ENCODE measurements around the gene PSMC3. TPM values are rescaled to one million over a fixed set of nuclear protein-coding genes. Genes with fewer than 3 reads are reported as not detected.

The PSMC3 gene
- total and polyA plus RNA-seq, 9 of the 15 experiments (the other 6 are each of a cell fraction or from before 2014, with no cell fraction given): 44.3 to 324 (median 240) TPM

DNA sequence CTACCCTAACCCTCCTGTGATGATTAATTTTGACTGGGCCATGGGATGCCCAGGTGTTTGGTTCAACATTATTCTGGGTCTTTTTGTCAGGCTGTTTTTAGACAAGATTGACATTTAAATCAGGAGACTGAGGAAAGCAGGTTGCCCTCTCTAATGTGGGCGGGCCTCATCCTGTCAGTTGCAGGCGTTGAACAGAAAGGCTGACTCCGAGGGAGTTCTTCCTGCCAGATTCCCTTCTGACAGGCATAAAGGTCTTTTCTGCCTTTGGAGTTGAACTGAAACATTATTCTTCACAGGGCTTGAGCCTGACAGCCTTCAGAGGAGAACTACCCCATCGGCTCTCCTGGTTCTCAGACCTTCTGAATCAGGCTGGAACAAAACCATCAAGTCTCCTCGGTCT is 4.3 kb upstream of the PSMC3 start:
- H3K79me2 ChIP-seq (ENCODE audit: control insufficient read depth, insufficient read depth, low read length): peaks cover 7% of the 10 kb centered on the region
- H2AFZ ChIP-seq (ENCODE audit: low read depth, low read length): peak overlapping the region; percentile 22; the same call in 1 of the 2 replicates
- ChIA-PET POLR2A (no interaction called here), CTCF (ENCODE audit: low intra/inter-chr PET ratio) (no interaction called here)
- H4K20me1 ChIP-seq (replicated peaks; ENCODE audit: control insufficient read depth, insufficient read depth, low read length): no peaks in the 10 kb centered on the region; the same call in 1 of the 2 replicates
- no TSS peak for BruUV-seq (replicated peaks)
- 34% methylated on average over 5 of the region's 5 CpGs for WGBS (ENCODE audit: insufficient coverage, low coverage, missing lambda C conversion rate)
- FAIRE-seq: no peak
- H3K27ac ChIP-seq (ENCODE audit: extremely low read depth, low read depth, low read length): no peak overlapping the region
- intact Hi-C loops (cut with micrococcal nuclease) (no loop called here), in situ Hi-C loops (cut with MboI) (no loop called here)
- H3K36me3 ChIP-seq (ENCODE audit: control insufficient read depth, insufficient read depth, low read length): peaks cover 1% of the 10 kb centered on the region; the same call in 1 of the 3 replicates
- H3K4me3 ChIP-seq: no peak overlapping the region
- H3K4me1 ChIP-seq (replicated peaks in 1 of 2; ENCODE audit: control insufficient read depth in 2 of 2, insufficient read depth in 2 of 2, low read length in 2 of 2): peaks cover 0 to 7% of the 10 kb centered on the region in 2 experiments; a peak in 2 of 5 replicates
- DNase-seq (ENCODE audit: extremely low read depth in 1 of 4, low spot score in 3 of 4): no peak
- ATAC-seq: no peak
- no peak overlapping the region for H3K4me2 ChIP-seq (ENCODE audit: insufficient read depth, low read length)
- peak overlapping the region in 1 of 2 experiments; percentile 72; a peak in 1 of 4 replicates for H3K9ac ChIP-seq (ENCODE audit: insufficient read depth in 1 of 2, low read depth in 2 of 2, low read length in 2 of 2)
- no peaks in the 10 kb centered on the region for H3K27me3 ChIP-seq (ENCODE audit: control insufficient read depth in 2 of 2, insufficient read depth in 2 of 2, low read length in 2 of 2)
- H3K9me1 ChIP-seq (ENCODE audit: control insufficient read depth, insufficient read depth, low read length): no peaks in the 10 kb centered on the region
- no peaks in the 10 kb centered on the region for H3K9me3 ChIP-seq (replicated peaks; ENCODE audit: control insufficient read depth, insufficient read depth, low read depth, low read length)
- TF ChIP-seq RAD21 (CRISPR knock-in tag; conservative IDR thresholded peaks at IDR 0.05 in 1 of 2, IDR thresholded peaks at IDR 0.05 in 1 of 2) (no peak), NCOA2 (IDR thresholded peaks at IDR 0.05; ENCODE audit: partially characterized antibody in 2 of 2) (no peak), KAT7 (CRISPR knock-in tag; IDR thresholded peaks at IDR 0.05; ENCODE audit: borderline replicate concordance) (no peak), BACH1 (tag; IDR thresholded peaks at IDR 0.05) (no peak)
- TF ChIP-seq, protein P1, sequence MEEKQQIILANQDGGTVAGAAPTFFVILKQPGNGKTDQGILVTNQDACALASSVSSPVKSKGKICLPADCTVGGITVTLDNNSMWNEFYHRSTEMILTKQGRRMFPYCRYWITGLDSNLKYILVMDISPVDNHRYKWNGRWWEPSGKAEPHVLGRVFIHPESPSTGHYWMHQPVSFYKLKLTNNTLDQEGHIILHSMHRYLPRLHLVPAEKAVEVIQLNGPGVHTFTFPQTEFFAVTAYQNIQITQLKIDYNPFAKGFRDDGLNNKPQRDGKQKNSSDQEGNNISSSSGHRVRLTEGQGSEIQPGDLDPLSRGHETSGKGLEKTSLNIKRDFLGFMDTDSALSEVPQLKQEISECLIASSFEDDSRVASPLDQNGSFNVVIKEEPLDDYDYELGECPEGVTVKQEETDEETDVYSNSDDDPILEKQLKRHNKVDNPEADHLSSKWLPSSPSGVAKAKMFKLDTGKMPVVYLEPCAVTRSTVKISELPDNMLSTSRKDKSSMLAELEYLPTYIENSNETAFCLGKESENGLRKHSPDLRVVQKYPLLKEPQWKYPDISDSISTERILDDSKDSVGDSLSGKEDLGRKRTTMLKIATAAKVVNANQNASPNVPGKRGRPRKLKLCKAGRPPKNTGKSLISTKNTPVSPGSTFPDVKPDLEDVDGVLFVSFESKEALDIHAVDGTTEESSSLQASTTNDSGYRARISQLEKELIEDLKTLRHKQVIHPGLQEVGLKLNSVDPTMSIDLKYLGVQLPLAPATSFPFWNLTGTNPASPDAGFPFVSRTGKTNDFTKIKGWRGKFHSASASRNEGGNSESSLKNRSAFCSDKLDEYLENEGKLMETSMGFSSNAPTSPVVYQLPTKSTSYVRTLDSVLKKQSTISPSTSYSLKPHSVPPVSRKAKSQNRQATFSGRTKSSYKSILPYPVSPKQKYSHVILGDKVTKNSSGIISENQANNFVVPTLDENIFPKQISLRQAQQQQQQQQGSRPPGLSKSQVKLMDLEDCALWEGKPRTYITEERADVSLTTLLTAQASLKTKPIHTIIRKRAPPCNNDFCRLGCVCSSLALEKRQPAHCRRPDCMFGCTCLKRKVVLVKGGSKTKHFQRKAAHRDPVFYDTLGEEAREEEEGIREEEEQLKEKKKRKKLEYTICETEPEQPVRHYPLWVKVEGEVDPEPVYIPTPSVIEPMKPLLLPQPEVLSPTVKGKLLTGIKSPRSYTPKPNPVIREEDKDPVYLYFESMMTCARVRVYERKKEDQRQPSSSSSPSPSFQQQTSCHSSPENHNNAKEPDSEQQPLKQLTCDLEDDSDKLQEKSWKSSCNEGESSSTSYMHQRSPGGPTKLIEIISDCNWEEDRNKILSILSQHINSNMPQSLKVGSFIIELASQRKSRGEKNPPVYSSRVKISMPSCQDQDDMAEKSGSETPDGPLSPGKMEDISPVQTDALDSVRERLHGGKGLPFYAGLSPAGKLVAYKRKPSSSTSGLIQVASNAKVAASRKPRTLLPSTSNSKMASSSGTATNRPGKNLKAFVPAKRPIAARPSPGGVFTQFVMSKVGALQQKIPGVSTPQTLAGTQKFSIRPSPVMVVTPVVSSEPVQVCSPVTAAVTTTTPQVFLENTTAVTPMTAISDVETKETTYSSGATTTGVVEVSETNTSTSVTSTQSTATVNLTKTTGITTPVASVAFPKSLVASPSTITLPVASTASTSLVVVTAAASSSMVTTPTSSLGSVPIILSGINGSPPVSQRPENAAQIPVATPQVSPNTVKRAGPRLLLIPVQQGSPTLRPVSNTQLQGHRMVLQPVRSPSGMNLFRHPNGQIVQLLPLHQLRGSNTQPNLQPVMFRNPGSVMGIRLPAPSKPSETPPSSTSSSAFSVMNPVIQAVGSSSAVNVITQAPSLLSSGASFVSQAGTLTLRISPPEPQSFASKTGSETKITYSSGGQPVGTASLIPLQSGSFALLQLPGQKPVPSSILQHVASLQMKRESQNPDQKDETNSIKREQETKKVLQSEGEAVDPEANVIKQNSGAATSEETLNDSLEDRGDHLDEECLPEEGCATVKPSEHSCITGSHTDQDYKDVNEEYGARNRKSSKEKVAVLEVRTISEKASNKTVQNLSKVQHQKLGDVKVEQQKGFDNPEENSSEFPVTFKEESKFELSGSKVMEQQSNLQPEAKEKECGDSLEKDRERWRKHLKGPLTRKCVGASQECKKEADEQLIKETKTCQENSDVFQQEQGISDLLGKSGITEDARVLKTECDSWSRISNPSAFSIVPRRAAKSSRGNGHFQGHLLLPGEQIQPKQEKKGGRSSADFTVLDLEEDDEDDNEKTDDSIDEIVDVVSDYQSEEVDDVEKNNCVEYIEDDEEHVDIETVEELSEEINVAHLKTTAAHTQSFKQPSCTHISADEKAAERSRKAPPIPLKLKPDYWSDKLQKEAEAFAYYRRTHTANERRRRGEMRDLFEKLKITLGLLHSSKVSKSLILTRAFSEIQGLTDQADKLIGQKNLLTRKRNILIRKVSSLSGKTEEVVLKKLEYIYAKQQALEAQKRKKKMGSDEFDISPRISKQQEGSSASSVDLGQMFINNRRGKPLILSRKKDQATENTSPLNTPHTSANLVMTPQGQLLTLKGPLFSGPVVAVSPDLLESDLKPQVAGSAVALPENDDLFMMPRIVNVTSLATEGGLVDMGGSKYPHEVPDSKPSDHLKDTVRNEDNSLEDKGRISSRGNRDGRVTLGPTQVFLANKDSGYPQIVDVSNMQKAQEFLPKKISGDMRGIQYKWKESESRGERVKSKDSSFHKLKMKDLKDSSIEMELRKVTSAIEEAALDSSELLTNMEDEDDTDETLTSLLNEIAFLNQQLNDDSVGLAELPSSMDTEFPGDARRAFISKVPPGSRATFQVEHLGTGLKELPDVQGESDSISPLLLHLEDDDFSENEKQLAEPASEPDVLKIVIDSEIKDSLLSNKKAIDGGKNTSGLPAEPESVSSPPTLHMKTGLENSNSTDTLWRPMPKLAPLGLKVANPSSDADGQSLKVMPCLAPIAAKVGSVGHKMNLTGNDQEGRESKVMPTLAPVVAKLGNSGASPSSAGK (IDR thresholded peaks at IDR 0.05): no peak
- TF ChIP-seq, protein P2, sequence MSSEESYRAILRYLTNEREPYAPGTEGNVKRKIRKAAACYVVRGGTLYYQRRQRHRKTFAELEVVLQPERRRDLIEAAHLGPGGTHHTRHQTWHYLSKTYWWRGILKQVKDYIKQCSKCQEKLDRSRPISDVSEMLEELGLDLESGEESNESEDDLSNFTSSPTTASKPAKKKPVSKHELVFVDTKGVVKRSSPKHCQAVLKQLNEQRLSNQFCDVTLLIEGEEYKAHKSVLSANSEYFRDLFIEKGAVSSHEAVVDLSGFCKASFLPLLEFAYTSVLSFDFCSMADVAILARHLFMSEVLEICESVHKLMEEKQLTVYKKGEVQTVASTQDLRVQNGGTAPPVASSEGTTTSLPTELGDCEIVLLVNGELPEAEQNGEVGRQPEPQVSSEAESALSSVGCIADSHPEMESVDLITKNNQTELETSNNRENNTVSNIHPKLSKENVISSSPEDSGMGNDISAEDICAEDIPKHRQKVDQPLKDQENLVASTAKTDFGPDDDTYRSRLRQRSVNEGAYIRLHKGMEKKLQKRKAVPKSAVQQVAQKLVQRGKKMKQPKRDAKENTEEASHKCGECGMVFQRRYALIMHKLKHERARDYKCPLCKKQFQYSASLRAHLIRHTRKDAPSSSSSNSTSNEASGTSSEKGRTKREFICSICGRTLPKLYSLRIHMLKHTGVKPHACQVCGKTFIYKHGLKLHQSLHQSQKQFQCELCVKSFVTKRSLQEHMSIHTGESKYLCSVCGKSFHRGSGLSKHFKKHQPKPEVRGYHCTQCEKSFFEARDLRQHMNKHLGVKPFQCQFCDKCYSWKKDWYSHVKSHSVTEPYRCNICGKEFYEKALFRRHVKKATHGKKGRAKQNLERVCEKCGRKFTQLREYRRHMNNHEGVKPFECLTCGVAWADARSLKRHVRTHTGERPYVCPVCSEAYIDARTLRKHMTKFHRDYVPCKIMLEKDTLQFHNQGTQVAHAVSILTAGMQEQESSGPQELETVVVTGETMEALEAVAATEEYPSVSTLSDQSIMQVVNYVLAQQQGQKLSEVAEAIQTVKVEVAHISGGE (CRISPR knock-in tag; IDR thresholded peaks at IDR 0.05): no peak
